ENCODE results near the gene MRPL51.
"Not testable (repeated sequence)": the region's sequence is repeated elsewhere in the genome, so short reads cannot be mapped to it uniquely, and the experiment has no call there.

DNA sequence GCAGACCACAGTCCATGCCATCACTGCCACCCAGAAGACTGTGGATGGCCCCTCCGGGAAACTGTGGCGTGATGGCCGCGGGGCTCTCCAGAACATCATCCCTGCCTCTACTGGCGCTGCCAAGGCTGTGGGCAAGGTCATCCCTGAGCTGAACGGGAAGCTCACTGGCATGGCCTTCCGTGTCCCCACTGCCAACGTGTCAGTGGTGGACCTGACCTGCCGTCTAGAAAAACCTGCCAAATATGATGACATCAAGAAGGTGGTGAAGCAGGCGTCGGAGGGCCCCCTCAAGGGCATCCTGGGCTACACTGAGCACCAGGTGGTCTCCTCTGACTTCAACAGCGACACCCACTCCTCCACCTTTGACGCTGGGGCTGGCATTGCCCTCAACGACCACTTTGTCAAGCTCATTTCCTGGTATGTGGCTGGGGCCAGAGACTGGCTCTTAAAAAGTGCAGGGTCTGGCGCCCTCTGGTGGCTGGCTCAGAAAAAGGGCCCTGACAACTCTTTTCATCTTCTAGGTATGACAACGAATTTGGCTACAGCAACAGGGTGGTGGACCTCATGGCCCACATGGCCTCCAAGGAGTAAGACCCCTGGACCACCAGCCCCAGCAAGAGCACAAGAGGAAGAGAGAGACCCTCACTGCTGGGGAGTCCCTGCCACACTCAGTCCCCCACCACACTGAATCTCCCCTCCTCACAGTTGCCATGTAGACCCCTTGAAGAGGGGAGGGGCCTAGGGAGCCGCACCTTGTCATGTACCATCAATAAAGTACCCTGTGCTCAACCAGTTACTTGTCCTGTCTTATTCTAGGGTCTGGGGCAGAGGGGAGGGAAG, 44.7 kb upstream of the MRPL51 start:
- not testable (repeated sequence) for TF ChIP-seq POLR2A, POLR2AphosphoS5, TAF1, SPI1 (IDR thresholded peaks at IDR 0.05; ENCODE audit: low read depth, low read length)
